GM18502 (cell line): ENCODE data around the gene TGFB2.

Experiments used
- ATAC-seq: cut with Tn5 transposase; IDR thresholded peaks from one replicate; pipeline ENCODE4 v1.9.1; 2021; ENCODE audit warnings: mild to moderate bottlenecking; ENCODE audit not compliant: unreplicated experiment, poor library complexity

The TGFB2 gene

DNA sequence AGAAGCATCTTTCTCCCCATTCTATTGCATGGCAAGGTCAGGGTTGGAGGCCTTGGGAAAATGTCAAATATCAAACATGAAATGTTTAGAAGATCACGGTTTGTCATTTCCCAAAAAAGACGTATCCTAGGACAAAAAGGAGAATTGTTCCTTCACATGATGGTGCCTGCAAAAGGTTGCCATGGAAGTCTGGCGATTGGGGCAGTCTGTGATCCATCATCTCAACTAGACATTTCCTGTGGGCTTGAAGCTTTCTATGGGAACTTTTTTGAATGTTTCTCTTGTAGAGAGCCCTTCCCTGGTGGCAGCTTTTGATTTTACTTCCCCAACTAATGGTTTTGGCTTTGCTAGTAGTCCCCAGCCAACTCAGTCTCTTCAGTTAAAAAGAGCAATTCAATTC lies 106.3 kb downstream of the TGFB2 start:
- ATAC-seq, result no peak

DNA sequence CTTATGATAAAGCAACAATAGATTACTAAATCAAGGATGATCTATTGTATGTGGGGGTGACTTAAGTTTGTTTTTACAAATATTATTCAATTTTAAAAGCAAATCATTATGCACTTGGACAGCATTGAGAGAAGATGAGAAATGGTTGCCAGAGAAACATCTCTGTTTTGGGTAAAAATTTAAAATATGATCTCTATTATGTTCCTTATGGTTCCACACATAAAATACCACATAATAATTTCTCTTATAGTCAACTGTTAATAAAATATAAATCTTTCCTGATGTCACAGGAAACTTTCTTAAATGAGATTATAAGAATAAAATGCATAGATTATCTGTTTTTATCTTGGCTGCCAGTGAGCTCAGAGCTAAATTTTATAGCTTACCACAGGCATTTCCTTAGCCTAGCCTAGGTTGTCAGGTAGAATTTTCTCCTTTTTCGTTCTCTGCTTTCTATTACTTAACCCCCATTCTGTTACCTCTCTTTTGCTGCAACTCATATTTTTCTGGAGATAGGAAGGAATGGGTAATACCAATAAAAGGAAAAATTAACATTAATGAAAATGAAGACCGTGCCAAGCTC lies 109.7 kb downstream of the TGFB2 start:
- no peak for ATAC-seq

DNA sequence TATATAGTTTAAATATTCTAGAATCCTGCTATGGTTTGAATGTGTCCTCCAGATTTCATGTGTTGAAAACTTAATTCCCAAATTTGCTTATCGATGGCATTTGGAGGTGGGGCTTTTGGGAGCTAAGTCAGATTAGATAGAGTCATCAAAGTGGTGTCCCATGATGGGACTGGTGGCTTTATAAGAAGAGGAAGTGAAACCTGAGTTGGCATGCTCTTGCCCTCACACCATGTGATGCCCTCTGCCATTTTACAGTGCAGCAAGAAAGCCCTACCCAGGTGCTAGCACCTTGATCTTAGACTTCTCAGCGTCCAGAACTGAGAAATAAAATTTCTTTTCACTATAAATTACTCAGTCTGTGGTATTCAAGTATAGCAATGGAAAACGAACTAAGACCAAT lies 111.3 kb downstream of the TGFB2 start:
- ATAC-seq, result no peak

DNA sequence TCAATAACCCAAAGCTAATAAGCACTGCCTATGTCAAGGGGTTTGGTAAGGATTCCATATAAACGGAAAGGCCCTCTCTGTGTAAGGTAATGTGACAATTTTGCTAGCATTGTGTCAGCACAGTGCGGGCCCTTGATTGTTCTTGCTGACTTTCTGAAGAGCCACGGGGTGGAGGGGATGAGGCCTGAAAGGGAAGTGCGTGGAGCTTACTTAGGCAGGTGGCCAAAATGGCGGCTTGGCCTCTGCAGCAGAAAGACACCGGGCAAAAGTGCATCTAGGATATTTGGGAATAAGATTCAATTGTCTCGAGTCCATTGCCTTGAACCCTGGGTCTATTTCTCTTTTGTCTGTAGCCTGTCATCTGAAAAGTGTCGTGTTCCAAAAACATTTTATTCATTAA lies 114.3 kb downstream of the TGFB2 start:
- no peak for ATAC-seq

DNA sequence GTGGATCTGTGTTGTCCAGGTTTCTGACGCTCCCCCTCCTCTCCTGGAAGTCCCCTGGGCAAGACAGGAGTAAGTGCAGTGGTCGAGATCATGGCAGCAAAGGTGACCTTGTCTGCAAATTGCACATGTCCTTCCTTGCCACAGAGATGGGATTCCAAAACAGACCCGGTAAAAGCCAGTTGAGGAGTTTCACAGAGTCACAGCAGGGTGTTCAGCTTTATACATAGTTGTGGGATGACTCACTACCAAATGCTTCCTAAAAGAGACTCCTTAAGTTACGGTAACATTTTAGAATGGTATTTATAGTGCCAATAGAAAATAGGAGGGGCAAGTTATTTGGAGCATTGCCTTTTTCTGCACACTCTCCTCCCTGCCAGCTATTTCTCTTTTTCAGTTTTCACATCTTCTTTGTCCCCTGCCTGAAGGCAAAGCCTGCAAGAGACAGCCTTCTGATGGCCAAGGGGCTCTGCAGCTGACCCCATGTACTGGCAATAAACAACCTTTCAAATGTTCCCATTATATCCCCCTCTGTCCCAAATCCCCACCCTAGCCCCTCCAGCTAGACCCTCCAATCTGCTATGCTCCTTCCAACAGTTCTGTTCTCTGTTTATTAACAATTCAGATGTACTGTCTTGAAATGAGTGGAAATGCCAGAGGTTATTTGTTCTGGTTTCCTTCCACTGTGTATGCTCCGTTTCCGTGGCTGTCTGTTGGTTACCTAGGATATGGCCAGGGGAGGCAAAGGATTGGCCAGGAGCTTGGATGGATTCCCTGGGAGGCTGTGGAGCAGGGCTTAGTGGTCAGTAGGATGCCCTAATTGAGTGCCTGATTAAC lies 115.0 kb downstream of the TGFB2 start:
- ATAC-seq, result peak; percentile 77

DNA sequence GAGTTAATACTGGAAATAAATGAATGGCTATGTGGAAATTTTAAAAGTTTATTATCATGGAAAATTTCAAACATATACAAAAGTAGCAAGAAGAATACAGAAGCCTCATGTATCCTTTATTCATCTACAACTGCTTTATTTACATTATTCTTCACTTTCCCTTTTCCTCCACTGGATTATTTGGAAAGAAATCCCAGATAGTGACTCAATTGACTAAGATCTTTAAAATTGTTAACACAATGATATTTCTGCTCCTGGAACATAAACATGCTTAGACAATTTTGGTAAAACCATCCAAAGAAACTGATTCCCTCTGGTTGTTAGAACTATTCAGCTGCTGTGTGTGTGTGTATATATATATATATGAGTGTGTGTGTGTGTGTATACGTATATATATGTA lies 116.2 kb downstream of the TGFB2 start:
- no peak for ATAC-seq

DNA sequence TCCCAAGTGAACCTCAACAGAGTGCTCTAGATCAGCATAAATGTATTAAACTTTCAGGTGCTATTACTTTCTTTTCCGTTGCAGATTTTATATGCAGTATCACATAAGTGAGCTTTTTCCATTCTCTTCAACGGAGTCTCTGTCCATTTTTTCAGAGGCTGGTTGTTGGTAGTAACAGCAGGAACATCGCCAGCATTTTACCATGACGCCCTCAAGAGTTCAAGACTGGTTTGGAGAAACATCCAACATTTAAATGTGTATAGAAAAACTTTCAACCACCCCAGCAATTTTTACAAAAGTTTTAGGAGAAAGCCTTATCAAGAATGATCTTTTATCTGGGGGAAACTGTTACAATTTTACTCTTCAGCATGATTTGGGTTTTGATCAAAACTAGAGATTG lies 117.0 kb downstream of the TGFB2 start:
- no peak for ATAC-seq

DNA sequence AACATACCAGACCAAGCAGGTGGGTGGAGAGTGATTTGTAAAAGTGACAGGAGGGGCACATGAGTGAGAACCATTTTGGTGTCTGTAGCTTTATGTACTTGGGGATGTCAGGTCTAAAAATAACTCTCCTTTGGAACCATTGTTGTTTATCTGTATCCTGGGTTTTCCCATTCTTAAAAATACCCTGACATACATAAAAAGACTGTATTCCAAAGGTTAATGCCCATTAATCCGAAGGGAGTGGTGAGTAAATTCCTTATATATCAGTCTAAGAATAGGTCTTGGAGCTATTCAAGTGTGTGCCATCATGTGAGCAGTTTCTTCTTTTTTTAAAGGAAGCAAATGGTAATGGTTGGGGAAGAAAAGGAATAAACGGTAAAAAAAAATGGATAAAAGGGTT lies 117.5 kb downstream of the TGFB2 start:
- no peak for ATAC-seq

DNA sequence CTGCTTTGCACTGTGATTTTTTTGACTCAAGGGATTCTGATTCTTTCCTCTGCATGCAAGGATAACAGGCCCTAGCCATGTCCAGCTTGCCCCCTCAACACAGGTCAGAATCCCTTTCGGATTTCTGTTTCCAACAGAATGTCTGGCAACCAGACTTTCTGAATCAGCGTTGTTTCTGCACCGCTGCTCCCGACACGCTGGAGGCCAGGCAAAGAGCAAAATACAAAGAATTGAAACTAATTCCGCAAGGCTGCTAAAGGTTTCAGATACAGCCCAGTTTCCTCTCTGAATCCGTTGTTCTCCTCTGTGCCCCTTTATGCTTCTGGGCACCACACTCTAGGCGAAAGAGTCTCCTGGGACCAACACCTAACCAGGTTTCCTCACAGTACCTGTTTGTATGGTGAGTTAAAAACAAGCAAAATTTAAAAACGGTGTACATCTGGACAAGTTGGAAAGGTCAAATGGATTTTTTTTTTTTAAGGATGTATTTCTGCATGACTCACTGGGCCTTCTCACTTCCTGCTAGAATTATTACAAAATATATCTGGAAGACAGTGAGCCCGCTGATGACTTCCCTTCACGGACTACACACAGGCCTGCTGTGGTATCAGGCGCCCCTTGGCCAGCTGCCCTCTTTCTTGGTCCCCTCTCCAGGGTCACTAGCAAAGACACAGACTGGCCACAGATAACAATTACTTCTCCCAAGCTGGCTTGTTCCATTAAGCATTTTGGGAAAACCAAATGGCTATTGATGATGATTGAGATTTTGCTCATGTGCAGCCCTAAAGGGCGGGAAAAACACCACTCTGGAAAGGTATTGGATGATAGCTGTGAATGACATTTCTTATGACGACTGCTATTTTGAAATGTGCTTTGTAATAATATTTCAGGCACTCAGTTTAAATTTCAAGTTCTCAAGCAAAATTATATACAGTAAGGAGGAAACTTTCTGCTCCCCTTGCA lies 118.3 kb downstream of the TGFB2 start:
- ATAC-seq, result no peak

DNA sequence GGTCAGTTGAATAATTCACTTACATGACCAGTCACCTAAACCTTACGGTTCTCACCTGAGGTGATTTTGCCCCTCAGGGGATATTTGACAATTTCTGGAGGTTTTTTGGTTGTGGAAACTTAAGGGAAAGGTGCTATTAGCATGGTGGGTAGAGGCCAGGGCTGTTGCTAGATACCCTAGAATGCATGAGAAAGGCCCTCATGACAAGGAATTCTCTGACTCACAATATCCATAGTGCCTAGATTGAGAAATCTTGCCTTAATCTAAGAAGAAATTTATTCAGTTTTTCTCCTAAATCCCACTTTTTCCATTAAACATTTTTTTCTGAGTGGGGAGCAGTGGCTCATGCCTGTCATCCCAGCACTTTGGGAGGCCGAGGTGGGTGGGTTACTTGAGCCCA lies 119.7 kb downstream of the TGFB2 start:
- ATAC-seq, result no peak

DNA sequence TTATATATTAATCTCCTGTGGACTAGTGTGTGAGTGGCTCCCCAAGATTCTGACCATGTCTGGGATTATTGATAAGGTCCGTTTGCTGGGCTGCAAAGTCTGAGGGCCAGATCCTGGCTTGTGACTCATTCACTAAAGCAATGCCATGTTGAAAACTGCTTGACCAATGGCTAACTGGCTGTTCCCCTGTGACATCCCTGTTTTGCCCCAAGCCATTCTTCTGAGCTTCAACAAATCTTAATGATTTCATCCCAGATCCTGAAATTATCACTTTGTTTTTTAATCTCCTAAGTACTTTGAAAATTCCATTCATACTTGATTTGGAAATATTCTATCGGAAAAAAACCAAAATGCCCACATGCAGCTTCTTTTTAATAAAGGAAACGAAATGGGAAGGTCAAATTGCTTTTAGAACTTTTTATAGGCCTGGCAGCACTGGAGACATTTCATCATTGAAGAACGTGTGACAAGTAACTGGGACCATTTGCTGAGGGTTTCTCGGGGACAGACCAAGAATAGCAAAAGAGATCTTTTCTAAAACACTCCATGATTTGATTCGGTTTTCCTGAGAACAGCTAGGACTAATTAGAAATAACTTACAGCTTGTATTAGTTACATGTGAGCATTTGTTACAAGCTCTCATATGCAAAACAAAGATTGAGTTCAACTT lies 121.3 kb downstream of the TGFB2 start:
- ATAC-seq, result no peak

DNA sequence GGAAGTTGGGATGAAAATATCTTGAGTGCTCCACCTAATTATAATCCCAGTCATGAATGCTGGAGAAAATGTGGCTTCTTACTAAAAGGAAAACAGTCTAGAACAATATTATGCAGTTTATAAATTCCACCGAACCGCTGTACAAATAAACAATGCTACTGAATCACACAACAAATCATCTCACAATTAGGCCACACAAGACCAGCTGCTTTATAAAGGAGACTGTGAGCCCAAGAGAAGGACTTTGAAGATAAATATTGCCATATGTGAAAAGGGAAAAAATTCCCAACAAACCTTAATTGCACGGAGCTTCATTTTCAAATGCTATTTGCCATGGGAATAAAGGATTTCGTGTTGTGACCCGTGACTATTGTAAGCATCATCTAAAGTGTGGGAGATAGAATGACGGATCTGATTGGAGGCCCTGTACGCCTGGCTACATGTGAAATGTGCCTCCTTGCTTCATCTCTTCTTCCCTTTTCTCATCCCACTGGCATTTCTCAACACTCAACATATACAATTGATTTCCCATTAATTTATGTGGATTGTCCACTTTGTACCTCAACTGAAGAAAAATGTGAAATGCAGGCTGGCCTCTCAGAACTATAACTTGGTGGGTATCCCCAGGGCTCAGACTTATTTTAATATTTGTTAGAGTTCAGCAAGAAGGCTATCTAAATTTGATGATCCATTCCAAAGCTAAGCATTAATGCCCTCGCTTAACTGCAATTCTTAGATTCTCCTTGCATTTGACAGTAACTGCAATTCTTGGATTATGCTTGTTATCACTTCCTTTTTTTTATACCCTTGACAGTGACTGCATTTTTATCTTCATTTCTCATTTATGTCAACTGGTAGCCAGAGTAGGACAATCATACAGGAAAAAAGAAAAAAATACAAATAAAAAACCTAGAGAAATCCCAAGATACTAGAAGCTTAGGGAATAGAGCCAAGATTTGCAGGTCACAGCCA lies 122.3 kb downstream of the TGFB2 start:
- no peak for ATAC-seq

DNA sequence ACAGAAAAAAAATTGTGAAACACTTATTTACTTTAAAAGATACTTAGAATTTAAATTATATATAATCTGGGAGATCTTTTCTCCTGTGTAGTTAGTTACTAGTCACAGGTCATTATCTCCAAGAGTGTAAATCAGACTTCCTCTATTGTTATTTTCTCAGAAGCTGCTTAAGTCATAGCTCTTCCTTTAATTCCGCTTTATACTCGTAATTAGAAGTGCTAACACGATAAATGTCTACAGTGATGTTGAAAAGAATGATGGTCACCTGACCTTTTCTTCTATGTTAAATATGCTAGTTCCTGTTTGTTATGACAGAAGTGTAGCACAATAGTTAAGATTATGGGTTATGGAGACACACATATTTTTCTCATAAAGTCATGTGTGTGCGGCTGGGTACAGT lies 123.6 kb downstream of the TGFB2 start:
- ATAC-seq, result no peak

DNA sequence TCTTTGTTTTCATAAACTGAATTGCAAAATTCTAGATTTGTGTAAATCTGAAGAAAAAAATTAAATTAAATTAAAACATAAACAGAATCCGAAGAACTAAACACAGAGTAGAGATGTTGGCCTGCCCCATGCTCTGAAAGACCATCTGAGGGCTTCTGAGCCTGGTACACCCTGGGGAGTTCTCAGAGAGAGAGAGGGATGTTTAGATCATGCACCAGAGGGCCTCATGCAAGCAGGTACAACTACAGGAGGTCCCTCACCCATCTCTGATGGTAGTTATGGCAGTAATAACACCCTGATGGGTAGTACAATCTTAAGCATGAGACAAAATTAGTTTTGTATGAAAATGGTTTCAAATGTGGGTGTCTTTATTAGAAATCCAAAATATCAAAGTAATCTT lies 127.7 kb downstream of the TGFB2 start:
- no peak for ATAC-seq

DNA sequence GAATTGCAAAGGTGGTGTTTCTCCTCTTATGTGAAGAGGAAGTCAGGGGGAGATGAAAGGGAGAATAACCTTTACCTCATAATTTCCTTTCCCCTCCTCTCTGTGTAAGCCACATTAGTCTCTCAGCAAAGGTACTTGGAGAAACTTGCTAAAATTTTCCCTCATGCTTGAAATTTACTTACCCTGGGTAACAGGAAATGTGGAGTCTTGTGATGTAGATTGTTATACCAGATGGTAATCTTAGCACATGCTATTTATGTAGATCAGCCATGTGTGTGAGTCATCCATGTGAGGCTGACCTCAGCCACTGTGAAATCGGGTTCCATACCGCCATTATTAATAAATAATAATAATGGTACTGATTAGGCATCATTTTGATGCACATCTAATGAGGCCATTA lies 128.4 kb downstream of the TGFB2 start:
- ATAC-seq, result peak; percentile 79

DNA sequence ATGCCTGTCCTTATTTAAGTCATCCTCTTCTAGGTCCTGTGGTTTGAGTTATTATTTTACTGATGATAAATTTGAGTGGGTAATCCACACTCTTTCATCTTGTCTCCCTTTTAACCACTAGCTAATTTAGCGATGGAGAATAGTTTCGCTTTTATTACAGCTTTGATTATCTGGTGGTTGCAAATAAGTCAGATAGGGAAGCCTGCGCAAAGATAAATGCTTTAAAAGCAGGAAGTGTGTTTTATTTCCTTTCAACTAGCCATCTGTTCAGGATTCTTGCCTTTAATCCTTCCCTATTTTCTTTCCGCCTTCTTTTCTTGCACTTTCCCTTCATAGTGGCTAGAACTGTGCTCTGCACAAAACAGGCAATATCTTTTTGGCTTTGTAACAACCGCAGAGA lies 129.0 kb downstream of the TGFB2 start:
- no peak for ATAC-seq

DNA sequence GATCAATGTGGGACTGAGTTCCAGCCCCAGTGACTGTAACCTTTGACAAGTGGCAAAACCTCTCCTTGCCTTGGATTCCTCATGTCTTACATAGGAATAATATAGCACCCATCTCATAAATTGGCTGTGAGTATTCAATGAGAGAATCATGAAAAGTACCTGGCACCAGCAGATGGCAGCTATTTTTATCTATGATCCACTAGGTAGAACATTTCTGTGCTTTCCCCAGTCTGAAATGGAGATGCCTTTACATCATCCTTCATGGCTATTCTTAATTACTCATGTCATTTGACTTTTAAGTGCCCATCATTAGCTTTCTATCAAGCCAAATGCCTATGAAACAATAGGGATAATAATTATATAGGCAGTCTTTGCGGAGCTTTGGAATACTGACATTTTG lies 130.1 kb downstream of the TGFB2 start:
- no peak for ATAC-seq

DNA sequence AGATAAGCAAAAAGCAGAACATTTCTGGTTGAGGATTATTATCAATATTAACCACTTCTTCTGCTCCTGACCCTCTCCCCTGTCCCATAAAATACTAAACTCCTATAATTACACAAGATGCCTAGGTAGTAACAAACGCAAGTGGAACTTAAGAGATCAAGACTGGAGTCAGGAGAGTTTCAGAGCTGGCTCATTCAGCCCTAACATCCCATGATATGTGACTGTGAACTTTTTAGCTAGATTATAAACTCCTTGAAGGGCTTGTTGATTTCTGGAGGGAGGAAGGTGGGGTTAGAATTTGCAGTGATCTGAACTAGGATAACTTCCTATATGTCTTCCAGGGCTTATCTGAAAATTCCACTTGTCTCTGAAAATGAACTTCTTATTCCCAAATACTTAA lies 130.6 kb downstream of the TGFB2 start:
- ATAC-seq, result no peak

DNA sequence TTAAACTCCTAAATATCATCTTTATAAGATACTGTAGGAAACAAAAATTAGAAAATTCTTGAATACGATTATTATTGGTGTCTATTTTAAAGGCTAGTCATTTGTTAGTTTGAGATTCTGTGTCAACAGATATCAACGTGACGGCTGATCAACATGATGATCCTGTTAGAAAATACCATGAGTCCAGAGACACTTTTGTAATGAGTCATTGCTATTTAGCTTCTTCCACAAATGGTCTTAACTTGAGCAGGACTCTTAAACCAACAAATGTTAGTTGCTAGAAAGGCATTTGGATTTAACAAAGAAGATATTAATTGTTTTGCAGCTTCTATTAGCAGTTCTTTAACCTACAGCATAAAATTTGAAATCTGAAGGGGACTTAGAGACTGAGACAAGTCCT lies 131.2 kb downstream of the TGFB2 start:
- no peak for ATAC-seq
